Thyroid gland (tissue), 4 donors: ENCODE data around the gene PPP2R2C. TPM values are rescaled to one million over a fixed set of nuclear protein-coding genes. Genes with fewer than 3 reads are reported as not detected.

Experiments
- DNase-seq, 2 donors: peaks; one replicate each; pipeline ENCODE4 v3.0.0-alpha.2; 2019
- H3K27ac ChIP-seq, 3 donors: fragments of 200-600 bp; sonication (generic); 1 replicate in 2 of 3; 2 replicates in 1 of 3; pipeline ENCODE4 v1.5.1; 2016 to 2019; ENCODE audit warnings: mild to moderate bottlenecking in 1 of 3, moderate library complexity in 1 of 3
- H3K27me3 ChIP-seq: fragments of 200-600 bp; sonication (generic); one replicate; pipeline ENCODE4 v1.5.1; 2019
- H3K36me3 ChIP-seq, 2 donors: fragments of 200-600 bp; sonication (generic); one replicate each; pipeline ENCODE4 v1.5.1; 2016 to 2019
- H3K4me1 ChIP-seq, 2 donors: fragments of 200-600 bp; sonication (generic); one replicate each; pipeline ENCODE4 v1.5.1; 2017 to 2019
- H3K4me3 ChIP-seq, 3 donors: fragments of 200-600 bp; sonication (generic); replicated peaks in 1 of 3; 1 replicate in 2 of 3; 2 replicates in 1 of 3; pipeline ENCODE4 v1.5.1; 2016; ENCODE audit warnings: mild to moderate bottlenecking in 1 of 3
- H3K9me3 ChIP-seq: fragments of 200-600 bp; sonication (generic); one replicate; pipeline ENCODE4 v1.5.1; 2017
- CTCF ChIP-seq, 6 experiments: fragments of 200-600 bp in 3 of 6; fragments of 450-650 bp in 3 of 6; sonication (generic) in 3 of 6; IDR thresholded peaks; one replicate each; pipeline ENCODE4 v1.5.1; 2016 to 2019; ENCODE audit warnings: antibody characterized with exemption in 6 of 6, mild to moderate bottlenecking in 2 of 6, inconsistent platforms in 1 of 6, moderate library complexity in 1 of 6
- POLR2A ChIP-seq, 2 donors: fragments of 450-650 bp; IDR thresholded peaks; one replicate each; pipeline ENCODE4 v1.6.1; 2017; ENCODE audit warnings: antibody characterized with exemption in 2 of 2, mild to moderate bottlenecking in 2 of 2, moderate library complexity in 1 of 2
- WGBS, 2 donors: methylation state at CpG; one replicate each; pipeline ENCODE4 v1.1.5; 2017; 5-methylcytosine and 5-hydroxymethylcytosine counted together
- intact Hi-C: fragments of 100-400 bp; cut with DNase I; formaldehyde crosslinking; loops from one replicate; pipeline ENCODE4 v1.15.1; 2023
- total RNA-seq, 4 donors: library from RNA; depleted of rRNA; stranded (reverse); fragments of >200 nt; gene quantifications; one replicate each; pipeline ENCODE4 v1.2.3, GENCODE V29; 2016

PPP2R2C gene
- total RNA-seq, 4 donors from 2014 or later: 0.15 to 1.5 (median 0.33) TPM; not detected in 1

- Histone ChIP-seq H3K9me3 (no peaks in the 10 kb centered on the region), H3K27me3 (no peaks in the 10 kb centered on the region), H3K4me3 (no peak overlapping the region), H3K27ac (no peak overlapping the region), H3K4me1 (no peaks in the 10 kb centered on the region), H3K36me3 (no peaks in the 10 kb centered on the region)
- no peak for DNase-seq
- TF ChIP-seq CTCF (IDR thresholded peaks at IDR 0.05): no peak
- intact Hi-C loops: no loop called here
- 54 to 56% methylated on average over 4 to 6 of the region's 8 CpGs for WGBS, 2 donors
Observed at GRCh38 chr4:6350646-6351045, 121.8 kb downstream of the PPP2R2C start.

- H3K4me1 ChIP-seq: no peaks in the 10 kb centered on the region
- no peaks in the 10 kb centered on the region for H3K36me3 ChIP-seq
- no peak for DNase-seq
- TF ChIP-seq CTCF (IDR thresholded peaks at IDR 0.05) (no peak), POLR2A (IDR thresholded peaks at IDR 0.05) (no peak)
- no peak overlapping the region for H3K27ac ChIP-seq
- no peak overlapping the region for H3K4me3 ChIP-seq
- intact Hi-C loops: no loop called here
- H3K27me3 ChIP-seq: no peaks in the 10 kb centered on the region
- H3K9me3 ChIP-seq: no peaks in the 10 kb centered on the region
- 60 to 75% methylated on average over 16 to 19 of the region's 19 CpGs for WGBS, 2 donors
Observed at GRCh38 chr4:6349896-6350603, 122.4 kb downstream of the PPP2R2C start.

- no peak for DNase-seq
- TF ChIP-seq CTCF (IDR thresholded peaks at IDR 0.05) (no peak), POLR2A (IDR thresholded peaks at IDR 0.05) (no peak)
- 83 to 86% methylated on average over 4 of the region's 4 CpGs for WGBS, 2 donors
- Histone ChIP-seq H3K27me3 (no peaks in the 10 kb centered on the region), H3K27ac (no peak overlapping the region), H3K4me1 (no peaks in the 10 kb centered on the region), H3K4me3 (no peak overlapping the region), H3K36me3 (no peaks in the 10 kb centered on the region), H3K9me3 (no peaks in the 10 kb centered on the region)
- intact Hi-C loops: no loop called here
Observed at GRCh38 chr4:6348408-6348807, 124.0 kb downstream of the PPP2R2C start.

GRCh38 chr4:6347511-6348045, 124.8 kb downstream of the PPP2R2C start:
- DNase-seq: no peak
- H3K27me3 ChIP-seq: no peaks in the 10 kb centered on the region
- H3K9me3 ChIP-seq: no peaks in the 10 kb centered on the region
- intact Hi-C loops: no loop called here
- H3K27ac ChIP-seq: no peak overlapping the region
- no peak for TF ChIP-seq CTCF (IDR thresholded peaks at IDR 0.05)
- no peak for TF ChIP-seq POLR2A (IDR thresholded peaks at IDR 0.05)
- no peaks in the 10 kb centered on the region for H3K36me3 ChIP-seq
- no peak overlapping the region for H3K4me3 ChIP-seq
- H3K4me1 ChIP-seq: no peaks in the 10 kb centered on the region
- 43 to 85% methylated on average over 2 to 7 of the region's 17 CpGs for WGBS, 2 donors

GRCh38 chr4:6346373-6347110, 125.9 kb downstream of the PPP2R2C start:
- Histone ChIP-seq H3K4me3 (no peak overlapping the region), H3K27me3 (no peaks in the 10 kb centered on the region), H3K4me1 (no peaks in the 10 kb centered on the region), H3K36me3 (no peaks in the 10 kb centered on the region), H3K27ac (no peak overlapping the region), H3K9me3 (no peaks in the 10 kb centered on the region)
- DNase-seq: no peak
- intact Hi-C loops: no loop called here
- WGBS, 2 donors: 82 to 86% methylated on average over 14 of the region's 16 CpGs
- TF ChIP-seq CTCF (IDR thresholded peaks at IDR 0.05) (no peak), POLR2A (IDR thresholded peaks at IDR 0.05) (no peak)
